ENCODE results near the gene ACYP1.

Gene ACYP1

DNA sequence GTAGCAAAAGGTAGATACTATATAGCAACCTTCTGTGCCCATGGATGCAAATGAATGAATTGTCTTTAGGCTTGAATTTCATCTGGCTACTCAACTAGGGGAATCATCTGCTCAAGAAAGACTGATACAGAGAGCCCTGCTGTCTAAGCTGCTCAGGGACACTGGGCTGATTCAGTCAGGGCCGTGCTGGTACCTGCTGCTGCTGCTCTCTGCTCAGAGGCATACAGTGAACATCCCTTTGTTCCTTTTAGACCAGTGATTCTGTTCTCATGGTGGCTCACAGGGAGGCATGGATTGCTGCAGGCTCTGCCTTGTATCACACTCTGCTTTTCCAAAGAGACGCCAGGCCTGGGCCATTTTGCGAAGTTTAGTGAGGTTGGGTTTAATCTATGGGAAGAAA, 47.0 kb downstream of the ACYP1 start:
- Histone ChIP-seq H3K4me3 (replicated peaks; ENCODE audit: insufficient read depth, low read length) (no peak overlapping the region), H3K27ac (replicated peaks) (no peak overlapping the region), H3K27me3 (ENCODE audit: insufficient read depth, poor library complexity, severe bottlenecking) (no peaks in the 10 kb centered on the region)
- TF ChIP-seq POLR2AphosphoS5 (IDR thresholded peaks at IDR 0.05; ENCODE audit: low read depth) (no peak), GABPA (IDR thresholded peaks at IDR 0.05; ENCODE audit: low read depth) (no peak), SPI1 (IDR thresholded peaks at IDR 0.05; ENCODE audit: borderline replicate concordance, low read depth) (no peak)
- TF ChIP-seq, protein P1, sequence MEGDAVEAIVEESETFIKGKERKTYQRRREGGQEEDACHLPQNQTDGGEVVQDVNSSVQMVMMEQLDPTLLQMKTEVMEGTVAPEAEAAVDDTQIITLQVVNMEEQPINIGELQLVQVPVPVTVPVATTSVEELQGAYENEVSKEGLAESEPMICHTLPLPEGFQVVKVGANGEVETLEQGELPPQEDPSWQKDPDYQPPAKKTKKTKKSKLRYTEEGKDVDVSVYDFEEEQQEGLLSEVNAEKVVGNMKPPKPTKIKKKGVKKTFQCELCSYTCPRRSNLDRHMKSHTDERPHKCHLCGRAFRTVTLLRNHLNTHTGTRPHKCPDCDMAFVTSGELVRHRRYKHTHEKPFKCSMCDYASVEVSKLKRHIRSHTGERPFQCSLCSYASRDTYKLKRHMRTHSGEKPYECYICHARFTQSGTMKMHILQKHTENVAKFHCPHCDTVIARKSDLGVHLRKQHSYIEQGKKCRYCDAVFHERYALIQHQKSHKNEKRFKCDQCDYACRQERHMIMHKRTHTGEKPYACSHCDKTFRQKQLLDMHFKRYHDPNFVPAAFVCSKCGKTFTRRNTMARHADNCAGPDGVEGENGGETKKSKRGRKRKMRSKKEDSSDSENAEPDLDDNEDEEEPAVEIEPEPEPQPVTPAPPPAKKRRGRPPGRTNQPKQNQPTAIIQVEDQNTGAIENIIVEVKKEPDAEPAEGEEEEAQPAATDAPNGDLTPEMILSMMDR (IDR thresholded peaks at IDR 0.05; ENCODE audit: insufficient read depth, low read length): no peak
- TF ChIP-seq, protein P2, sequence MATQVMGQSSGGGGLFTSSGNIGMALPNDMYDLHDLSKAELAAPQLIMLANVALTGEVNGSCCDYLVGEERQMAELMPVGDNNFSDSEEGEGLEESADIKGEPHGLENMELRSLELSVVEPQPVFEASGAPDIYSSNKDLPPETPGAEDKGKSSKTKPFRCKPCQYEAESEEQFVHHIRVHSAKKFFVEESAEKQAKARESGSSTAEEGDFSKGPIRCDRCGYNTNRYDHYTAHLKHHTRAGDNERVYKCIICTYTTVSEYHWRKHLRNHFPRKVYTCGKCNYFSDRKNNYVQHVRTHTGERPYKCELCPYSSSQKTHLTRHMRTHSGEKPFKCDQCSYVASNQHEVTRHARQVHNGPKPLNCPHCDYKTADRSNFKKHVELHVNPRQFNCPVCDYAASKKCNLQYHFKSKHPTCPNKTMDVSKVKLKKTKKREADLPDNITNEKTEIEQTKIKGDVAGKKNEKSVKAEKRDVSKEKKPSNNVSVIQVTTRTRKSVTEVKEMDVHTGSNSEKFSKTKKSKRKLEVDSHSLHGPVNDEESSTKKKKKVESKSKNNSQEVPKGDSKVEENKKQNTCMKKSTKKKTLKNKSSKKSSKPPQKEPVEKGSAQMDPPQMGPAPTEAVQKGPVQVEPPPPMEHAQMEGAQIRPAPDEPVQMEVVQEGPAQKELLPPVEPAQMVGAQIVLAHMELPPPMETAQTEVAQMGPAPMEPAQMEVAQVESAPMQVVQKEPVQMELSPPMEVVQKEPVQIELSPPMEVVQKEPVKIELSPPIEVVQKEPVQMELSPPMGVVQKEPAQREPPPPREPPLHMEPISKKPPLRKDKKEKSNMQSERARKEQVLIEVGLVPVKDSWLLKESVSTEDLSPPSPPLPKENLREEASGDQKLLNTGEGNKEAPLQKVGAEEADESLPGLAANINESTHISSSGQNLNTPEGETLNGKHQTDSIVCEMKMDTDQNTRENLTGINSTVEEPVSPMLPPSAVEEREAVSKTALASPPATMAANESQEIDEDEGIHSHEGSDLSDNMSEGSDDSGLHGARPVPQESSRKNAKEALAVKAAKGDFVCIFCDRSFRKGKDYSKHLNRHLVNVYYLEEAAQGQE (IDR thresholded peaks at IDR 0.05; ENCODE audit: insufficient replicate concordance, low read depth): no peak
- DNase-seq (ENCODE audit: low read depth in 1 of 2, low spot score in 1 of 2): no peak

DNA sequence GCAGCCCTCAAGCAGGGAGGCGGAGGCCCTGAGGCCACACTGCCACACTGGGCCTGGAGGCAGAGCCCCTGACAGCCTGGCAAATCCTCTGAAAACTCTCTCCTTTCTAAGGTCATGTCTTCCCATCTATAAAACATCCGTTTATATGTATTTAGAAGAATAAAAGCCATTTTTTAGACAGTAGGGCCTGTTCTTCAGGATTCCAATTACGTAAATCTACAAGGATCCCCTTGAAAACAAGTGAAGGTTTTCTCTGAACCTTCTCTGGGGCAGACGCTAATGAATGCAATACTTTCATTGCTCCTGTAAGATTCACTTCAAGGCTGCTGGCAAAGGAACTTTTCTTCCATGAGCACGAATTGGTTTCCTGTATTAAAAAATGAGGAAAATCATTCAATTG, 48.3 kb downstream of the ACYP1 start:
- no peak for TF ChIP-seq SPI1 (IDR thresholded peaks at IDR 0.05; ENCODE audit: borderline replicate concordance, low read depth)
- TF ChIP-seq, protein P1 (IDR thresholded peaks at IDR 0.05; ENCODE audit: insufficient read depth, low read length): no peak
- TF ChIP-seq POLR2AphosphoS5 (IDR thresholded peaks at IDR 0.05; ENCODE audit: low read depth): no peak
- TF ChIP-seq, protein P2 (IDR thresholded peaks at IDR 0.05; ENCODE audit: insufficient replicate concordance, low read depth): no peak
- no peak for TF ChIP-seq GABPA (IDR thresholded peaks at IDR 0.05; ENCODE audit: low read depth)
- Histone ChIP-seq H3K27ac (replicated peaks) (no peak overlapping the region), H3K27me3 (ENCODE audit: insufficient read depth, poor library complexity, severe bottlenecking) (no peaks in the 10 kb centered on the region), H3K4me3 (replicated peaks; ENCODE audit: insufficient read depth, low read length) (no peak overlapping the region)
- no peak for DNase-seq (ENCODE audit: low read depth in 1 of 2, low spot score in 1 of 2)

DNA sequence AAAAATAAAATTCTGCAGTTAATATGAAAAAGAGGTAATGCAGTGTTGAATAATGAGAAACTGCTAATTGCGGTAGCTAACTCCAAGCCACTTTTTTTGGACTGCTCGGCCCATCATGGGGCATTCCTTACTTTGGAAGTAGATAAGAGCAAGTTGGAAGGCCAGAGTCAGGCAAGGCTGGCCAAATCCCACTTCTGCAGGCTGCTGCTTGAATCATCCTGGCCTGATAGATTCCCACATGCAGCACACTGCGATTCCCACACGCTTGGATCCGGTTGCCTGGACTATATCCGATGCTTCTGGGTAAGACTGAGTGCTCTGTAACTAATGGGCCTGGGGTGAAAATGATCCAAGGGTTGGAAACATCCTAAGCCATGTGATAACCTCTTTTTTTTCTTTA, 50.5 kb downstream of the ACYP1 start:
- TF ChIP-seq, protein P1 (IDR thresholded peaks at IDR 0.05; ENCODE audit: insufficient read depth, low read length): no peak
- TF ChIP-seq POLR2AphosphoS5 (IDR thresholded peaks at IDR 0.05; ENCODE audit: low read depth) (no peak), SPI1 (IDR thresholded peaks at IDR 0.05; ENCODE audit: borderline replicate concordance, low read depth) (no peak), GABPA (IDR thresholded peaks at IDR 0.05; ENCODE audit: low read depth) (no peak)
- TF ChIP-seq, protein P2 (IDR thresholded peaks at IDR 0.05; ENCODE audit: insufficient replicate concordance, low read depth): no peak
- DNase-seq (ENCODE audit: low read depth in 1 of 2, low spot score in 1 of 2): no peak
- H3K27me3 ChIP-seq (ENCODE audit: insufficient read depth, poor library complexity, severe bottlenecking): no peaks in the 10 kb centered on the region

More for the DNA sequence above, 50.5 kb downstream of the ACYP1 start:
- Histone ChIP-seq H3K27ac (replicated peaks) (no peak overlapping the region), H3K4me3 (replicated peaks; ENCODE audit: insufficient read depth, low read length) (no peak overlapping the region)
